Pancreas (tissue), 10 donors: Measurements from ENCODE around the gene MAEL. TPM values are rescaled to one million over a fixed set of nuclear protein-coding genes. Genes with fewer than 3 reads are reported as not detected.
A peak's percentile ranks its signal among the peaks of the same experiment; 100 is the strongest.

Experiments used
- ATAC-seq, 4 donors: fragments of 200-7000 bp; cut with Tn5 transposase; one replicate each; pipeline versions ENCODE4 v1.8.0 to v1.9.1; 2020; ENCODE audit warnings: mild to moderate bottlenecking in 4 of 4, moderate library complexity in 4 of 4
- DNase-seq, 6 donors: peaks; one replicate each; pipeline ENCODE4 v3.0.0-alpha.2; 2020
- FAIRE-seq: peaks from 2 replicates; lab custom pipeline; 2012; peaks lifted over from hg19 to GRCh38; lab: Jason Lieb, UNC
- H3K27ac ChIP-seq, 4 donors: fragments of 200-600 bp; sonication (generic); 1 replicate in 3 of 4; 2 replicates in 1 of 4; pipeline versions ENCODE4 v1.5.0 to v1.8.0; 2020
- H3K27me3 ChIP-seq, 4 donors: fragments of 200-600 bp; one replicate each; pipeline ENCODE4 v1.8.0; 2021
- H3K36me3 ChIP-seq, 3 donors: fragments of 200-600 bp; sonication (generic) in 1 of 3; one replicate each; pipeline versions ENCODE4 v1.5.0 to v1.8.0; 2020 to 2021
- H3K4me1 ChIP-seq, 3 donors: fragments of 200-600 bp; one replicate each; pipeline ENCODE4 v1.8.0; 2021
- H3K4me3 ChIP-seq, 4 donors: fragments of 200-600 bp; sonication (generic) in 2 of 4; one replicate each; pipeline versions ENCODE4 v1.5.0 to v1.8.0; 2020 to 2021
- H3K9me3 ChIP-seq, 4 donors: fragments of 200-600 bp; one replicate each; pipeline ENCODE4 v1.8.0; 2021
- WGBS, 2 donors: extraction: QIAGEN DNeasy Blood & Tissue Kit; methylation state at CpG; one replicate each; pipeline ENCODE4 v1.1.7; 2013; 5-methylcytosine and 5-hydroxymethylcytosine counted together
- intact Hi-C, 3 donors: fragments of 100-400 bp; cut with DNase I; formaldehyde crosslinking; loops; one replicate each; pipeline versions ENCODE4 v1.11.1 to v1.14.2; 2022
- polyA plus RNA-seq, 2 donors: library from polyadenylated mRNA; stranded (reverse); fragments of 200-250 nt; gene quantifications; one replicate each; pipeline ENCODE4 v1.2.3, GENCODE V29; 2013
- total RNA-seq, 6 donors: library from RNA; stranded (reverse); fragmentation: NEBNext Ultra II Directional in 4 of 6; extraction: Animal tissue kit (Norgen Biotek cat#: 25700) in 4 of 6; gene quantifications; one replicate each; pipeline versions ENCODE4 v1.2.1 to v1.2.4, GENCODE V29; 2021 to 2023
- TF ChIP-seq, protein P1 (sequence below), 4 donors: fragments of 200-600 bp; sonication (generic) in 3 of 4; IDR thresholded peaks; one replicate each; pipeline versions ENCODE4 v1.5.0 to v1.8.0; 2021; ENCODE audit warnings: antibody characterized with exemption in 4 of 4
- donor health status: healthy with polysubstance abuse.
- donor health status: DM: no; HTN: no; CAD: no; lungs with moderate emphysema.
- donor health status: DM: no; HTN: no; CAD: no.
- donor health status: control.
- donor health status: control.
- donor health status: Bipolar disorder and iron deficiency.
- donor health status: DM: yes; HTN: yes; CAD: no.
- donor health status: DM: no; HTN: no; CAD: no.
- donor health status: DM: no; HTN: no; CAD: no.
- donor health status: DM: yes; HTN: yes; CAD: no.

The MAEL gene
- under 1 TPM in 1 of 6 donors, not detected in 5; 0.12 TPM for total RNA-seq
- polyA plus RNA-seq, result under 1 TPM in 1 of 2 donors, not detected in 1; 0.23 TPM

DNA sequence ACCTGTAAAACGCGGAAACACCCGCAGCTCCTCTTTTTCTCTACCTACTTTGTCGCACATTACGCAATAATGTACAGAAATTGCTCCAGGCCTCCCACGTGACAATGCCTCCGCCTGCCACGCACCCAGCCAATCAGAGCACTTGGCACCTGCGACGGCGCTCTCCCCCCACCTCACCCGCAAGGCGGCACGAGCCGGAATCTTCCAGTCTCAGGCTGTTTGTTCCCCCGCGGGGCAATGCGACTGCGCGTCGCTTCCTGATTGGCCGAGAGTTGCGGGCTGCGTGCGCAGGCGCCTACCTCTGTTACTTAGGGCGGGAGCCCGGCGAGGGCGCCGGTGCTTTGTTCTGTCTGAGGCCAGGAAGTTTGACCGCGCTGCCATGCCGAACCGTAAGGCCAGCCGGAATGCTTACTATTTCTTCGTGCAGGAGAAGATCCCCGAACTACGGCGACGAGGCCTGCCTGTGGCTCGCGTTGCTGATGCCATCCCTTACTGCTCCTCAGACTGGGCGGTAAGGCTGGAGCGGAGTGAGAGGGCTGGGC is at the start of gene MAEL:
Gene MAEL, plus strand, starts transcription at position 307 of the 542 bp plus-strand sequence. Its CDS starts 73 bp downstream, at position 380.
- H3K27ac ChIP-seq, result no peak within 1 kb of the TSS
- H3K9me3 ChIP-seq, result no peaks in the 10 kb centered on the region
- TF ChIP-seq, protein P1, sequence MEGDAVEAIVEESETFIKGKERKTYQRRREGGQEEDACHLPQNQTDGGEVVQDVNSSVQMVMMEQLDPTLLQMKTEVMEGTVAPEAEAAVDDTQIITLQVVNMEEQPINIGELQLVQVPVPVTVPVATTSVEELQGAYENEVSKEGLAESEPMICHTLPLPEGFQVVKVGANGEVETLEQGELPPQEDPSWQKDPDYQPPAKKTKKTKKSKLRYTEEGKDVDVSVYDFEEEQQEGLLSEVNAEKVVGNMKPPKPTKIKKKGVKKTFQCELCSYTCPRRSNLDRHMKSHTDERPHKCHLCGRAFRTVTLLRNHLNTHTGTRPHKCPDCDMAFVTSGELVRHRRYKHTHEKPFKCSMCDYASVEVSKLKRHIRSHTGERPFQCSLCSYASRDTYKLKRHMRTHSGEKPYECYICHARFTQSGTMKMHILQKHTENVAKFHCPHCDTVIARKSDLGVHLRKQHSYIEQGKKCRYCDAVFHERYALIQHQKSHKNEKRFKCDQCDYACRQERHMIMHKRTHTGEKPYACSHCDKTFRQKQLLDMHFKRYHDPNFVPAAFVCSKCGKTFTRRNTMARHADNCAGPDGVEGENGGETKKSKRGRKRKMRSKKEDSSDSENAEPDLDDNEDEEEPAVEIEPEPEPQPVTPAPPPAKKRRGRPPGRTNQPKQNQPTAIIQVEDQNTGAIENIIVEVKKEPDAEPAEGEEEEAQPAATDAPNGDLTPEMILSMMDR (IDR thresholded peaks at IDR 0.05), result no peak
- 79 to 84% methylated on average over 45 of the region's 45 CpGs for WGBS, 2 donors
- no peak for ATAC-seq
- DNase-seq, result peak in 1 of 6 donors; percentile 44
- no peaks in the 10 kb centered on the region for H3K27me3 ChIP-seq
- no peaks in the 10 kb centered on the region for H3K36me3 ChIP-seq
- no peak for FAIRE-seq
- H3K4me1 ChIP-seq, result no peaks in the 10 kb centered on the region
- no peak within 1 kb of the TSS for H3K4me3 ChIP-seq
- intact Hi-C loops, result no loop called here

- intact Hi-C loops, result no loop called here
- ATAC-seq (no peak), DNase-seq (no peak), FAIRE-seq (no peak)
- TF ChIP-seq, protein P1 (IDR thresholded peaks at IDR 0.05), result no peak
- no peaks in the 10 kb centered on the region for H3K9me3 ChIP-seq
- H3K27me3 ChIP-seq, result peaks cover 0 to 3% (median 0%) of the 10 kb centered on the region in 4 donors
- H3K4me1 ChIP-seq, result no peaks in the 10 kb centered on the region
- H3K4me3 ChIP-seq, result no peak overlapping the region
- H3K36me3 ChIP-seq, result no peaks in the 10 kb centered on the region
- 82 to 90% methylated on average over 5 of the region's 5 CpGs for WGBS, 2 donors
- no peak overlapping the region for H3K27ac ChIP-seq
Measured at GRCh38 chr1:166939741-166940375, 49.2 kb upstream of the MAEL start.

GRCh38 chr1:166944186-166944967 is 44.7 kb upstream of the MAEL start:
- intact Hi-C loops, result no loop called here

GRCh38 chr1:166947398-166948043 is 41.6 kb upstream of the MAEL start:
- peaks cover 0 to under 1% (median 0%) of the 10 kb centered on the region in 4 donors for H3K27me3 ChIP-seq
- ATAC-seq (peak; percentile 67 to 84 (median 83)), DNase-seq (peak; percentile 4 to 73 (median 44)), FAIRE-seq (no peak)
- H3K4me3 ChIP-seq, result peak overlapping the region in 1 of 4 donors; percentile 6
- no peak overlapping the region for H3K27ac ChIP-seq
- 7 to 9% methylated on average over 41 to 44 of the region's 44 CpGs for WGBS, 2 donors
- intact Hi-C loops, result no loop called here
- no peaks in the 10 kb centered on the region for H3K4me1 ChIP-seq
- H3K36me3 ChIP-seq, result no peaks in the 10 kb centered on the region
- H3K9me3 ChIP-seq, result no peaks in the 10 kb centered on the region
- TF ChIP-seq, protein P1 (IDR thresholded peaks at IDR 0.05), result no peak

More at GRCh38 chr1:166944186-166944967, 44.7 kb upstream of the MAEL start:
- ATAC-seq (no peak), FAIRE-seq (no peak), DNase-seq (no peak)
- TF ChIP-seq, protein P1 (IDR thresholded peaks at IDR 0.05), result no peak
- H3K36me3 ChIP-seq, result no peaks in the 10 kb centered on the region
- H3K4me1 ChIP-seq, result no peaks in the 10 kb centered on the region
- no peak overlapping the region for H3K4me3 ChIP-seq
- no peak overlapping the region for H3K27ac ChIP-seq
- H3K9me3 ChIP-seq, result no peaks in the 10 kb centered on the region
- H3K27me3 ChIP-seq, result peaks cover 0 to 3% (median 0%) of the 10 kb centered on the region in 4 donors
- 70 to 76% methylated on average over 5 of the region's 5 CpGs for WGBS, 2 donors
